HG03469 (cell line): ENCODE measurements around the gene ADSS1.
A peak's percentile ranks its signal among the peaks of the same experiment; 100 is the strongest.
"Not testable (repeated sequence)": the region's sequence is repeated elsewhere in the genome, so short reads cannot be mapped to it uniquely, and the experiment has no call there.

Source experiments
- ATAC-seq: cut with Tn5 transposase; IDR thresholded peaks from one replicate; pipeline ENCODE4 v1.9.1; 2021; ENCODE audit warnings: mild to moderate bottlenecking, moderate library complexity, moderate number of reproducible peaks; ENCODE audit not compliant: unreplicated experiment

ADSS1 gene

DNA sequence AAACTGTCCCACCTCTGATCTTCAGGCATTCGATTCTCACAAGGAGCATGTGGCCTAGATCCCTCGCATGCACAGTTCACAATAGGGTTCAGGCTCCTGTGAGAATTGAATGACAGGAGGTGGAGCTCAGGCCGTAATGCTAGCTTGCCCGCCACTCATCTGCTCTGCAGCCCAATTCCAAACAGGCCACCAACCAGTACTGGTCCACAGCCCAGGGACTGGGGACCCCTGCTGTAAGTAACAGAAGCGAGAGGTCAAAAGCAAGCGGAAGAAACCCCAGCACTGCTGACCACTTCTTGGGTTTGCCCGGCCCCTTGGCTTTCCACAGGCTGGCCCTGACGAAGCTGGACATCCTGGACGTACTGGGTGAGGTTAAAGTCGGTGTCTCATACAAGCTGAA is 20.5 kb downstream of the ADSS1 start:
- no peak for ATAC-seq

DNA sequence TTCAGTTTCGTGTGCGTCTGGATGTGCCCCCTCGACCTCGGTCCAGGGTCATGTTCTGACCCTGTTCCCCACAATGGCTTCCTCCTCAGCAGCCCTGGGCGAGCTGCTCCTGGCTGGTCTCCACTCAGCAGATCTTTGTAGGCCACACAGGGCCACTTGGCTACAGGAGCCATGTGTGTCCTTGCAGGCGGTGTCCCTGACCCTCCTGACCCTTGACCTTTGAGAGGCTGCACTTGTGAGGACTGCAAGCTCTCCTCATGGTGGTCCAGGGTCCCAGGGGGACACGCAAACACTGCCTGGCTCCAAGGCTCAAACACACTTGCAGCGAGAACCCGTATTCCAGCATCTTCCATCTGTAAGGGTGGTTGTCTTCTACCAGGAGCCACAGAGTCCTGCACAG is 21.4 kb downstream of the ADSS1 start:
- ATAC-seq, result no peak

- ATAC-seq, result no peak
Measured at GRCh38 chr14:104746071-104746545, 22.1 kb downstream of the ADSS1 start.

GRCh38 chr14:104746934-104747481 is 23.0 kb downstream of the ADSS1 start:
- ATAC-seq, result no peak

GRCh38 chr14:104747876-104748275 is 23.8 kb downstream of the ADSS1 start:
- ATAC-seq, result no peak

DNA sequence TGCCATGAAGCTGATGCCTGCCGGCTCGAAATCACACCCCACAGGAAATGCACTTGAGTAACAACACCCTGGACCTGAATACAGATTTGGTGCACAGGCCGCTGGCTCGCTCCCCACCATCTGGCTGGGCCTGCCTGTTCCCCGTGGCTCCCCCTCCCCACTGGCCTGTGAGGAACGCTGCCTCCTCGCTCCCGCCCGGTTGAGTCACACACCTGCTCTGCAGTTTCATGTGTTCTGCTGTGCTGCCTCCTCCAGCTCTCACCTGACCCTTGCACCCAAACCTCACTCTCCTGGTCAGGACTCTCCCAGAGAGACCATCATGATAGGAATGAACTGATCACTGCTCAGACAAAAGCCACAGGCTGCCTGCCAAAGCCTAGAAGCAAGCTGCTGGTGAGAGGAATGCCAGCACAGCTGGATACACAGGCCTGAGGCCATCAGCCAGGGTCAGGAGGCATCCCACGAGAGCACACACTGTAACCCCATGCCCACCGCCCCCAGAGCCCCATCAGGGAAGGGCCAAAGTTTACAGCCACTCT is 25.2 kb downstream of the ADSS1 start:
- ATAC-seq, result no peak

- no peak for ATAC-seq
Measured at GRCh38 chr14:104750056-104750752, 26.2 kb downstream of the ADSS1 start.

DNA sequence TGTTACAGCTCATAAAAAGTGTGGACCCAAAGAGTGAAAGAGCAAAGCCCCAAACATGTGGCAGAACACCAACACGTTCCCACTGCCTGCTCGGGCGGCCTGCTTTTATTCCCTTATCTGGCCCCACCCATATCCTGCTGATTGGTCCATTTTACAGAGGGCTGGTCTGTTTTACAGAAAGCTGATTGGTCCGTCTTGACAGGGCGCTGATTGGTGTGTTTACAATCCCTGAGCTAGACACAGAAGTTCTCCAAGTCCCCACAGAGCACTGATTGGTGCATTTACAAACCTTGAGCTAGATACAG is 26.7 kb downstream of the ADSS1 start:
- ATAC-seq, result not testable (repeated sequence)

DNA sequence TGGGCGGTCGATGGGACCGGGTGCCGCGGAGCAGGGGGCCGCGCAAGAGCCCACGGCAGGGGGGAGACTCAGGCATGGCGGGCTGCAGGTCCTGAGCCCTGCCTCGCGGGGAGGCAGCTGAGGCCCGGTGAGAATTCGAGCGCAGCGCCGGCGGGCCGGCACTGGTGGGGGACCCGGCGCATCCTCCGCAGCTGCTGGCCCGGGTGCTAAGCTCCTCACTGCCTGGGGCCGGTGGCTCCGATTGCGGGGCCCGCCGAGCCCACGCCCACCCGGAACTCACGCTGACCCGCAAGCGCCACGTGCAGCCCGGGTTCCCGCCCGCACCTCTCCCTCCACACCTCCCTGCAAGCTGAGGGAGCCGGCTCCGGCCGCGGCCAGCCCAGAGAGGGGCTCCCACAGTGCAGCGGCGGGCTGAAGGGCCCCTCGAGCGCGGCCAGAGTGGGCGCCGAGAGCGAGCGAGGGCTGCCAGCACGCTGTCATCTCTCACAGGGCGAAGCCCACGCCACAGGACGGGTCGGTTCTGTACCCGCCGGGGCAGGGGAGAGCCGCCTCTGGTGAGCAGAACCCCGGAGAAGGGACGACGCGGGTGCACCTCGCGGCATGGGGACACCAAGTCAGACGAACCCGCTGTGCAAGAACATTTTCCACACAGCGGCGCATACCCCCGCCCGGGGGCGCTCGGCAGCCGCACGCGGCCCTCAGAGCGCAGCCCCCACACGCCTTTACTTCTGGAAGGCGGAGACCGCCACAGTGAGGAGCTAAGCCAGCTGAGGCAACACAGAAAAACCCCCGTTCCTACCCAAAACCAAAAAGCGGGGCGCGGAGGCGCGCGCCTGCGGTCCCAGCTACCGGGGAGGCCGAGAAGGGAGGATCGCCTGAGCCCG is 27.8 kb downstream of the ADSS1 start:
- no peak for ATAC-seq

GRCh38 chr14:104752423-104752734 is 28.4 kb downstream of the ADSS1 start:
- ATAC-seq, result no peak

DNA sequence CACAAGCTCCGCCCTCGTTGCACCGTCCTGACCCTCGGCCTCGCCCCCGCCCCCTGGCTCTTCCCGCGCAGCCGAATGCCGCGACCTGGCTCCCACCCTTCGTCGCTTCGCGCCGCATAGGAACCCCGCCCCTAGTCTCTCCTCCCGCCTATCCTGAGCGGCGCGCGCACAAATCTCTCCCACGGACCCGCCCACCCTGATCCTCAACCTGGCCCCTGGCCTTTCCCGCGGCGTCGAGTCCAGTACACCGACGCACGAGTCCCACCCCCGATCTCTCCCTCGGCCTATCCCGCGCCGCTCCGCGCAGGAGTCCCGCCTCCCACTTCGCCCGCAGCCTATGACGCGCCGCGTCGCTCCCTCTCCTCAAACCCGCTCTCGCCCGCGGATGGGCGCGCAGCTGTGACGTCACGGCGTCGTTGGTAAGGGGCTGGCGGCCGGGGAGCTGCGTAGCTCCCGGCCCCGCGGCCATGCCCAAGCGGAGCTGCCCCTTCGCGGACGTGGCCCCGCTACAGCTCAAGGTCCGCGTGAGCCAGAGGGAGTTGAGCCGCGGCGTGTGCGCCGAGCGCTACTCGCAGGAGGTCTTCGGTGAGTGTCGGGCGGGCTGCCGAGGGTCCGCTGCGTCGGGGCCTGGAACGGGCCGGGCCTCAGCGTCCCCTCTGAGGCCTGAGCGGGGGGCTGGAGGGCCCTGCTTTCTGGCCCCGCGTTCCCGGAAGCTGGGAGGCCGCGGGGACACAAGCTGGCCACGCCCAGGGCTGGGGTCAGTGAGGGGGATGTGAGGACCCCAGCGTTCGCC is 28.9 kb downstream of the ADSS1 start, which contains the start of gene SIVA1:
TSS of gene SIVA1 (plus strand) at position 413 of the 793 bp plus-strand sequence. CDS start at position 468, 55 bp downstream.
- ATAC-seq, result peak; percentile 80

DNA sequence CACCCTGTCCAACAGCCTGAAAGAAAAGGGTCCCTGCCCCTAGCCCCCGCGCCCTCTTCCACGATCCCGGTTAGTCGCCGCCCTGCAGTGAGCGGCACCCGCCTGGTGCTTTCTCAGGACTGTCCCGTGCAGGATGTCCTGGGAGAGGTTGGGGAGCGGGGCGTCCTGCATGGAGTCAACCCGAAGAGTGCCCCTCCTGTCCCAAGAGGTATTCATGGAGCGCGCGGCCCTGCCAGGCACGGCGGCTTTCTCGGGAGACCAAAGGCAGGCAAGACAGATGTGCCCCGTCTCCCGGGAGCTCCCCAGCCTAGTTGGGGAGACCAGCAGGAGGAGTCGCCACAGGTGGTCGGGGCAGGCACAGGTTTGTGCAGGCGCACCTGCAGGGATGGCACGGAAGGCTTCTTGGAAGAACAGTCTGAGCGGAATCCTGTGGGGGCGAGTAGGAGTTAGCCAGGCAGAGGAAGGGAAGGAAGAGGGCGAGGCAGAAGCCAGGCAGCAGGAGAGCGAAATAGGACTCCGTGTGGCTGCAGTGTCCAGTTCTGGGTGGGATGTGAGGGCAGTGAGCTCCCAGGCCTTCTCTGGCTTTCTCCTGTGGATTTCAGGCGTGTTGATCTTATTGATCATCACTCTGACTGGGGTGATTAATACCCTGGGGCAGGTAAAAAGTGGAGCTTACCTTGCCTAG is 29.6 kb downstream of the ADSS1 start:
- ATAC-seq, result no peak

GRCh38 chr14:104754213-104754851 is 30.3 kb downstream of the ADSS1 start:
- no peak for ATAC-seq

DNA sequence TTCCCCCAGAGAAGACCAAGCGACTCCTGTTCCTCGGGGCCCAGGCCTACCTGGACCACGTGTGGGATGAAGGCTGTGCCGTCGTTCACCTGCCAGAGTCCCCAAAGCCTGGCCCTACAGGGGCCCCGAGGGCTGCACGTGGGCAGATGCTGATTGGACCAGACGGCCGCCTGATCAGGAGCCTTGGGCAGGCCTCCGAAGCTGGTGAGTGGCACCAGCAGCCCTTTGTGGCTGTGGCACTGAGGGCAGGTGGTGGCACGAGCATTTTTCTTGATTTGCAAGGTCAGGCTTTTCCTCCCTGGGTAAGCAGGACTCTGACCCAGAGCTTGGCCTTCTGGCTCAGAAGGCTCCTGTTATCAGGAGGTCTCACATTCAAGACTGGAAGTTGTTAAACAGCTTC is 31.6 kb downstream of the ADSS1 start:
- no peak for ATAC-seq

DNA sequence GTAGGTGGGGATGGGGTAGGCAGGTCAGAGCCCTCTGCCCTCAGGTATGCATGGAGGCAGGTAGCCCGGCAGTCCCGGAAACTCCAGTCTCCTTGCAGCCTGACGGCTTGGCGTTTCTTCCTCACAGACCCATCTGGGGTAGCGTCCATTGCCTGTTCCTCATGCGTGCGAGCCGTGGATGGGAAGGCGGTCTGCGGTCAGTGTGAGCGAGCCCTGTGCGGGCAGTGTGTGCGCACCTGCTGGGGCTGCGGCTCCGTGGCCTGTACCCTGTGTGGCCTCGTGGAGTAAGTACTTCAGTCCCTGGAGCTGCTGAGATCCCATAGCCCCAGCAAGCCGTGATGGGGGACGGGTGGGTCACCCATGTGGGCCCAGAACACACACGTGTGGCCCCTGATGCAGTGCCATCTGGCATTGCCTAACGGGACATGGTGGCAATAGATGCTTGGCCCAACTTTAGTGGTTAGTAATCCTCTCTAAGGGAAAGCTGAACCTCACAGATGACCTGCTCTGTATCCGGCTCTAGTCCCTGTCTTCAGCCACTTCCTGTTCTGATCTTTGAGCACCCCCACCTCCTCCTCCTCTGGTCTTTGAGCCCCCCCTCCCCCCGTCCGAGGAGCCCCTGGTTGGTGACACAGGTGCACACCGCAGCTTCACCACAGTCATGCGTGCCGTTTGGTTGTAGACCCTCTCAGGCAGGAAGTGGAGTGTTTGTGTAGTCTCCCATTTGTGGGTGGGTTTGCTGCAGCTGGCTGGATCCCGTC is 32.6 kb downstream of the ADSS1 start:
- ATAC-seq, result no peak

GRCh38 chr14:104757238-104757585 is 33.2 kb downstream of the ADSS1 start:
- ATAC-seq, result no peak

DNA sequence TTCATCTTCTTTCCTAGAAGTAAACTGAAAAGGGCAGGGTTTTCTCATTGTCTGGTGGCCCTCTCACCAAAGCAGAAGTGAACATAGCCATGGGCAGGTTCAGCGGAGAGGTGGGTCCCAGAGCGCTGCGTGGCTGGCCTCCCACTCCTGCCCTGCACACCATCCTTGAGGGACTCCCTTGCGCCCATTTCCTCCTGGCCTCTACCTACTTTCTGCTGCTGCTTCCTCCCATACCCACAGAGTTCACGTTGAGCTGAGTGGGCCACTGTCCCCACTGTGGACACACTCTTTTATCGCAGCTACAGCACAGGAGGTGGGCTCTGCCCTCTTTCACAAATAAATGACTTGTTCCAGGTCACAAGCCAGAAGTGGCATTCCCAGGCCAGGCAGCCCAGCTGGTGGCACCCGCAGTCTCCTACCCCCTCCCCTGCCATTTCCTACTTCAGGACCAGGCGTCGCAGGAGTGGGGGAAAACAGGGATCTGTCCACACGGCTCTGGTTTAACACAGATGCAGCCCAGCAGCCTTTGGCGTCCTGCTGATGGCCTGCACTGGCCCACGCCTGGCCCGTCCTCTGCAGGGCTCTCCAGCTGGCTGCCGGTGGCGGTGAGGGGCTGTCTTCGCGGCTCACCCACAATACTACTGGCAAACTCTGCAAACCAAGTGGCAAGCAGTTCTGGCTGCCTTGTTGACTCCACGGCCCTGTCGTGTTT is 33.8 kb downstream of the ADSS1 start:
- no peak for ATAC-seq
